LNCaP clone FGC (cell line): ENCODE data around the gene EHMT2.

Experiments
- DNase-seq: peaks from one replicate; pipeline ENCODE4 v3.0.0-alpha.2; 2011; ENCODE audit warnings: low read depth
- H3K4me3 ChIP-seq: 2 replicates; pipeline ENCODE4 v1.5.1; 2011; ENCODE audit warnings: mild to moderate bottlenecking, low read depth, low read length, control low read depth
- CTCF ChIP-seq: IDR thresholded peaks from 2 replicates; pipeline ENCODE4 v1.5.1; 2012; ENCODE audit warnings: mild to moderate bottlenecking; ENCODE audit not compliant: control insufficient read depth, insufficient read depth; ENCODE audit errors: extremely low read depth

The EHMT2 gene

GRCh38 chr6:31877651-31878161 is 19.8 kb downstream of the EHMT2 start:
- no peak for TF ChIP-seq CTCF
- peak; percentile 76 for DNase-seq
- peak overlapping the region; percentile 63 for H3K4me3 ChIP-seq

GRCh38 chr6:31877125-31877650 is 20.3 kb downstream of the EHMT2 start:
- DNase-seq: peak; percentile 47
- no peak for TF ChIP-seq CTCF
- H3K4me3 ChIP-seq: peak overlapping the region; percentile 63

- H3K4me3 ChIP-seq: peak overlapping the region; percentile 63
- no peak for DNase-seq
- TF ChIP-seq CTCF: no peak
Observed at GRCh38 chr6:31876357-31876756, 21.1 kb downstream of the EHMT2 start.

- peak overlapping the region; percentile 35 for H3K4me3 ChIP-seq
- DNase-seq: no peak
- TF ChIP-seq CTCF: no peak
Observed at GRCh38 chr6:31875877-31876276, 21.6 kb downstream of the EHMT2 start.

- peak; percentile 99 for DNase-seq
Observed at GRCh38 chr6:31874836-31875572, 22.5 kb downstream of the EHMT2 start.

GRCh38 chr6:31874084-31874670 is 23.3 kb downstream of the EHMT2 start:
- TF ChIP-seq CTCF: no peak

More at GRCh38 chr6:31874836-31875572, 22.5 kb downstream of the EHMT2 start:
- no peak for TF ChIP-seq CTCF
- H3K4me3 ChIP-seq: peak overlapping the region; percentile 35

More at GRCh38 chr6:31874084-31874670, 23.3 kb downstream of the EHMT2 start:
- H3K4me3 ChIP-seq: no peak overlapping the region
- DNase-seq: no peak
